SK-N-SH treated with all-trans-retinoic acid at 6 μM for 48 hours (cell line): Measurements from ENCODE around the gene TMEM87A.

Source experiments
- ATAC-seq: fragments of 200-7000 bp; cut with Tn5 transposase; 3 replicates; pipeline ENCODE4 v1.9.1; 2020; ENCODE audit warnings: mild to moderate bottlenecking, moderate library complexity
- BACH2 ChIP-seq: fragments of 250-450 bp; sonication (Bioruptor Pico); IDR thresholded peaks from 2 replicates; pipeline ENCODE4 v1.9.0; 2021; ENCODE audit warnings: mild to moderate bottlenecking, borderline replicate concordance
- CREB5 ChIP-seq: fragments of 250-450 bp; sonication (Bioruptor Pico); IDR thresholded peaks from 2 replicates; pipeline ENCODE4 v1.5.1; 2020; ENCODE audit warnings: low read depth, mild to moderate bottlenecking, moderate library complexity
- CSDC2 ChIP-seq: fragments of 250-450 bp; sonication (Bioruptor Pico); IDR thresholded peaks from 2 replicates; pipeline ENCODE4 v1.5.0; 2020; ENCODE audit warnings: mild to moderate bottlenecking, moderate library complexity
- CSRNP3 ChIP-seq: fragments of 250-450 bp; sonication (Bioruptor Pico); IDR thresholded peaks from 2 replicates; pipeline ENCODE4 v1.5.1; 2021; ENCODE audit warnings: mild to moderate bottlenecking, moderate library complexity
- ESRRG ChIP-seq: fragments of 250-450 bp; sonication (Bioruptor Pico); IDR thresholded peaks from 2 replicates; pipeline ENCODE4 v1.6.1; 2021; ENCODE audit warnings: mild to moderate bottlenecking
- ISL1 ChIP-seq: fragments of 250-450 bp; sonication (Bioruptor Pico); IDR thresholded peaks from 2 replicates; pipeline ENCODE4 v2.1.2; 2022; ENCODE audit warnings: mild to moderate bottlenecking, moderate library complexity
- OSR1 ChIP-seq: fragments of 250-450 bp; sonication (Bioruptor Pico); IDR thresholded peaks from 2 replicates; pipeline ENCODE4 v1.8.0; 2022; ENCODE audit warnings: moderate library complexity, mild to moderate bottlenecking, inconsistent platforms
- PATZ1 ChIP-seq: fragments of 250-450 bp; sonication (Bioruptor Pico); IDR thresholded peaks from 2 replicates; pipeline ENCODE4 v1.8.0; 2020; ENCODE audit warnings: mild to moderate bottlenecking, moderate library complexity, borderline replicate concordance
- POU6F1 ChIP-seq: fragments of 250-450 bp; sonication (Bioruptor Pico); IDR thresholded peaks from 2 replicates; pipeline ENCODE4 v1.8.0; 2021; ENCODE audit warnings: low read depth, mild to moderate bottlenecking, moderate library complexity, borderline replicate concordance
- PPARA ChIP-seq: fragments of 250-450 bp; sonication (Bioruptor Pico); IDR thresholded peaks from 2 replicates; pipeline ENCODE4 v1.5.0; 2020; ENCODE audit warnings: mild to moderate bottlenecking, borderline replicate concordance
- RARB ChIP-seq: fragments of 250-450 bp; sonication (Bioruptor Pico); IDR thresholded peaks from 2 replicates; pipeline ENCODE4 v1.8.0; 2021; ENCODE audit warnings: mild to moderate bottlenecking, moderate library complexity
- SNAI2 ChIP-seq: fragments of 250-450 bp; sonication (Bioruptor Pico); IDR thresholded peaks from 2 replicates; pipeline ENCODE4 v1.5.0; 2020; ENCODE audit warnings: mild to moderate bottlenecking, moderate library complexity
- TCF4 ChIP-seq: fragments of 250-450 bp; sonication (Bioruptor Pico); IDR thresholded peaks from 2 replicates; pipeline ENCODE4 v1.8.0; 2021; ENCODE audit warnings: mild to moderate bottlenecking, moderate library complexity, borderline replicate concordance
- TOX ChIP-seq: fragments of 250-450 bp; sonication (Bioruptor Pico); IDR thresholded peaks from 2 replicates; pipeline ENCODE4 v1.8.0; 2021; ENCODE audit warnings: mild to moderate bottlenecking, moderate library complexity, borderline replicate concordance
- TSHZ2 ChIP-seq: fragments of 250-450 bp; sonication (Bioruptor Pico); IDR thresholded peaks from 2 replicates; pipeline ENCODE4 v1.5.0; 2020; ENCODE audit warnings: mild to moderate bottlenecking, moderate library complexity
- ZC3H10 ChIP-seq: fragments of 250-450 bp; sonication (Bioruptor Pico); IDR thresholded peaks from 2 replicates; pipeline ENCODE4 v1.5.1; 2021; ENCODE audit warnings: mild to moderate bottlenecking, moderate library complexity
- ZFP3 ChIP-seq: fragments of 250-450 bp; sonication (Bioruptor Pico); IDR thresholded peaks from 2 replicates; pipeline ENCODE4 v1.5.0; 2020; ENCODE audit warnings: mild to moderate bottlenecking, moderate library complexity
- ZFP30 ChIP-seq: fragments of 450-650 bp; formaldehyde crosslinking; IDR thresholded peaks from 2 replicates; pipeline ENCODE4 v1.5.0; 2022; ENCODE audit warnings: mild to moderate bottlenecking, moderate library complexity
- ZNF70 ChIP-seq: fragments of 450-650 bp; formaldehyde crosslinking; IDR thresholded peaks from 2 replicates; pipeline ENCODE4 v1.5.0; 2020; ENCODE audit warnings: mild to moderate bottlenecking, moderate library complexity
- ZNF8 ChIP-seq: fragments of 450-650 bp; formaldehyde crosslinking; IDR thresholded peaks from 2 replicates; pipeline ENCODE4 v1.5.0; 2020; ENCODE audit warnings: mild to moderate bottlenecking, moderate library complexity

Gene TMEM87A

GRCh38 chr15:42163947-42164550, 109.2 kb downstream of the TMEM87A start:
- TF ChIP-seq ZFP30 (CRISPR knock-in tag) (no peak), ZC3H10 (CRISPR knock-in tag) (no peak), PATZ1 (CRISPR knock-in tag) (no peak), RARB (CRISPR knock-in tag) (no peak), ZFP3 (no peak), TCF4 (CRISPR knock-in tag) (no peak), BACH2 (CRISPR knock-in tag) (no peak), ESRRG (CRISPR knock-in tag) (no peak), CREB5 (CRISPR knock-in tag) (no peak), ZNF70 (no peak), TOX (CRISPR knock-in tag) (no peak), CSDC2 (CRISPR knock-in tag) (no peak), SNAI2 (CRISPR knock-in tag) (no peak), ZNF8 (CRISPR knock-in tag) (no peak), TSHZ2 (CRISPR knock-in tag) (no peak), PPARA (CRISPR knock-in tag) (no peak), CSRNP3 (no peak), ISL1 (CRISPR knock-in tag) (no peak)
- ATAC-seq: no peak

GRCh38 chr15:42163291-42163690, 109.9 kb downstream of the TMEM87A start:
- no peak for ATAC-seq

More at GRCh38 chr15:42163291-42163690, 109.9 kb downstream of the TMEM87A start:
- TF ChIP-seq OSR1 (no peak), BACH2 (CRISPR knock-in tag) (no peak), PPARA (CRISPR knock-in tag) (no peak), RARB (CRISPR knock-in tag) (no peak), POU6F1 (no peak), CSDC2 (CRISPR knock-in tag) (no peak), ESRRG (CRISPR knock-in tag) (no peak), ISL1 (CRISPR knock-in tag) (no peak)
- TF ChIP-seq, all 23 proteins: peak for 0
